HCT116 (cell line): ENCODE data around the gene GDPD5. TPM values are rescaled to one million over a fixed set of nuclear protein-coding genes. Genes with fewer than 3 reads are reported as not detected.
A peak's percentile ranks its signal among the peaks of the same experiment; 100 is the strongest.

ENCODE experiments used
- ATAC-seq: fragments of 200-7000 bp; cut with Tn5 transposase; 2 replicates; pipeline ENCODE4 v1.9.1; 2020; ENCODE audit warnings: mild to moderate bottlenecking, moderate library complexity
- BruUV-seq: library from RNA; stranded (reverse); fragments of 400-500 nt; replicated peaks from 2 replicates; lab custom pipeline; 2021; lab: Mats Ljungman, UMichigan
- CTCF ChIA-PET: fragments of 300-600 bp; sonication (Branson Sonifier 250); formaldehyde crosslinking; loops from one replicate; lab custom pipeline; 2021; ENCODE audit warnings: antibody characterized with exemption; lab: Charles Lee
- POLR2A ChIA-PET: fragments of 300-600, 350-600 bp; sonication (Branson Sonifier 250); formaldehyde crosslinking; loops from one replicate; lab custom pipeline; 2021; ENCODE audit warnings: antibody characterized with exemption; lab: Charles Lee
- RAD21 ChIA-PET, 2 experiments: fragments of 300-600 bp; sonication (Branson Sonifier 250); formaldehyde crosslinking; loops; one replicate each; lab custom pipeline; 2023; ENCODE audit warnings: low total read pairs in 2 of 2; ENCODE audit not compliant: uncharacterized antibody in 2 of 2, unreplicated experiment in 2 of 2, low non-redundant PET in 1 of 2; lab: Charles Lee
- DNase-seq: peaks from one replicate; pipeline ENCODE4 v3.0.0-alpha.2; 2010; ENCODE audit warnings: low read depth, low spot score
- H2AFZ ChIP-seq: fragments of 200-600 bp; shearing (Covaris generic), sonication (generic); 2 replicates; pipeline ENCODE4 v1.6.1; 2017; ENCODE audit warnings: low read depth, mixed run types, mixed read lengths, antibody characterized with exemption, low read length; ENCODE audit not compliant: poor library complexity, severe bottlenecking
- H3K27ac ChIP-seq: 2 replicates; pipeline ENCODE4 v1.5.1; 2012; ENCODE audit warnings: low read depth, low read length
- H3K27me3 ChIP-seq: fragments of 200-600 bp; sonication (generic); 2 replicates; pipeline ENCODE4 v1.6.1; 2016; ENCODE audit warnings: mixed run types, low read length, mixed read lengths; ENCODE audit not compliant: insufficient read depth
- H3K36me3 ChIP-seq, 2 experiments: fragments of 200-500 bp in 1 of 2; fragments of 200-600 bp in 1 of 2; sonication (Bioruptor generic) in 1 of 2; sonication (generic) in 1 of 2; 2 replicates each; pipeline versions ENCODE4 v1.5.1 to v1.6.1; 2014 to 2016; ENCODE audit warnings: low read length in 2 of 2, inconsistent platforms in 1 of 2, mixed read lengths in 1 of 2, mixed run types in 1 of 2; ENCODE audit not compliant: insufficient read depth in 2 of 2, control insufficient read depth in 1 of 2
- H3K4me1 ChIP-seq, 2 experiments: fragments of 200-600 bp in 1 of 2; sonication (generic) in 1 of 2; 2 replicates each; pipeline versions ENCODE4 v1.5.1 to v1.6.1; 2012 to 2017; ENCODE audit warnings: low read length in 2 of 2, inconsistent platforms in 1 of 2, mild to moderate bottlenecking in 1 of 2, mixed read lengths in 1 of 2, mixed run types in 1 of 2, moderate library complexity in 1 of 2; ENCODE audit not compliant: insufficient read depth in 2 of 2, control insufficient read depth in 1 of 2
- H3K4me2 ChIP-seq: fragments of 200-600 bp; sonication (generic); 2 replicates; pipeline ENCODE4 v1.6.1; 2017; ENCODE audit warnings: mixed run types, low read length, mixed read lengths
- H3K4me3 ChIP-seq, 2 experiments: fragments of 200-600 bp in 1 of 2; sonication (generic) in 1 of 2; replicated peaks in 1 of 2; 2 replicates each; pipeline ENCODE4 v1.5.1; 2011 to 2016; ENCODE audit warnings: low read length in 2 of 2, control low read depth in 1 of 2, low read depth in 1 of 2, mild to moderate bottlenecking in 1 of 2, mixed read lengths in 1 of 2, mixed run types in 1 of 2
- H3K79me2 ChIP-seq: fragments of 200-600 bp; sonication (generic); 2 replicates; pipeline ENCODE4 v1.6.1; 2017; ENCODE audit warnings: mild to moderate bottlenecking, mixed run types, low read length, moderate library complexity, mixed read lengths; ENCODE audit not compliant: insufficient read depth
- H3K9ac ChIP-seq: fragments of 200-600 bp; sonication (generic); 2 replicates; pipeline ENCODE4 v1.6.1; 2016; ENCODE audit warnings: low read length, mixed read lengths
- H3K9me2 ChIP-seq: fragments of 200-600 bp; sonication (generic), shearing (Covaris generic); 2 replicates; pipeline ENCODE4 v1.6.1; 2017; ENCODE audit warnings: mixed run types, mild to moderate bottlenecking, moderate library complexity; ENCODE audit not compliant: insufficient read depth
- H3K9me3 ChIP-seq, 2 experiments: fragments of 200-500 bp in 1 of 2; fragments of 200-600 bp in 1 of 2; sonication (Bioruptor generic) in 1 of 2; sonication (generic) in 1 of 2; 2 replicates each; pipeline ENCODE4 v1.6.1; 2014 to 2017; ENCODE audit warnings: low read length in 2 of 2, mixed read lengths in 2 of 2, inconsistent platforms in 1 of 2, low read depth in 1 of 2, mild to moderate bottlenecking in 1 of 2, mixed run types in 1 of 2, moderate library complexity in 1 of 2; ENCODE audit not compliant: control insufficient read depth in 1 of 2, insufficient read depth in 1 of 2
- H4K20me1 ChIP-seq: fragments of 200-600 bp; sonication (generic), shearing (Covaris generic); 2 replicates; pipeline ENCODE4 v1.6.1; 2017; ENCODE audit warnings: mixed run types, mild to moderate bottlenecking, moderate library complexity; ENCODE audit not compliant: insufficient read depth
- ATF3 ChIP-seq: IDR thresholded peaks from 2 replicates; pipeline ENCODE4 v1.6.1; 2012
- CBX3 ChIP-seq: IDR thresholded peaks from 2 replicates; pipeline ENCODE4 v1.6.1; 2012; ENCODE audit warnings: low read depth
- CEBPB ChIP-seq: IDR thresholded peaks from 2 replicates; pipeline ENCODE4 v1.6.1; 2012; ENCODE audit warnings: low read depth
- EGR1 ChIP-seq: IDR thresholded peaks from 2 replicates; pipeline ENCODE4 v1.6.1; 2012; ENCODE audit warnings: low read depth
- ELF1 ChIP-seq: IDR thresholded peaks from 2 replicates; pipeline ENCODE4 v1.6.1; 2012; ENCODE audit warnings: low read depth, borderline replicate concordance
- EZH2 ChIP-seq: fragments of 200-600 bp; sonication (generic); IDR thresholded peaks from 2 replicates; pipeline ENCODE4 v1.6.1; 2017; ENCODE audit warnings: antibody characterized with exemption, mixed run types
- EZH2phosphoT487 ChIP-seq: fragments of 200-600 bp; IDR thresholded peaks from 2 replicates; pipeline ENCODE4 v1.6.1; 2018; ENCODE audit warnings: antibody characterized with exemption, borderline replicate concordance
- FOSL1 ChIP-seq: IDR thresholded peaks from 2 replicates; pipeline ENCODE4 v1.6.1; 2012; ENCODE audit warnings: low read depth
- JUND ChIP-seq: IDR thresholded peaks from 2 replicates; pipeline ENCODE4 v1.6.1; 2012
- POLR2A ChIP-seq: IDR thresholded peaks from 2 replicates; pipeline ENCODE4 v1.7.0; 2011; ENCODE audit warnings: borderline replicate concordance; ENCODE audit not compliant: insufficient read depth, insufficient read length; ENCODE audit errors: extremely low read depth
- POLR2AphosphoS5 ChIP-seq: IDR thresholded peaks from 2 replicates; pipeline ENCODE4 v1.6.1; 2011; ENCODE audit warnings: mild to moderate bottlenecking, low read depth, low read length, moderate library complexity
- RAD21 ChIP-seq: IDR thresholded peaks from 2 replicates; pipeline ENCODE4 v1.6.1; 2012; ENCODE audit warnings: low read depth, mild to moderate bottlenecking
- REST ChIP-seq: IDR thresholded peaks from 2 replicates; pipeline ENCODE4 v1.6.1; 2012; ENCODE audit warnings: low read depth
- SP1 ChIP-seq: IDR thresholded peaks from 2 replicates; pipeline ENCODE4 v1.6.1; 2012; ENCODE audit warnings: low read depth
- SRF ChIP-seq: IDR thresholded peaks from 2 replicates; pipeline ENCODE4 v1.6.1; 2012; ENCODE audit warnings: low read depth
- TCF7L2 ChIP-seq: IDR thresholded peaks from 2 replicates; pipeline ENCODE4 v1.7.0; 2011; ENCODE audit warnings: borderline replicate concordance, inconsistent platforms; ENCODE audit not compliant: insufficient read depth, insufficient read length; ENCODE audit errors: extremely low read depth
- YY1 ChIP-seq: IDR thresholded peaks from 2 replicates; pipeline ENCODE4 v1.6.1; 2011; ENCODE audit warnings: low read length, low read depth, moderate library complexity, mild to moderate bottlenecking; ENCODE audit not compliant: insufficient replicate concordance; ENCODE audit errors: extremely low read depth
- ZBTB33 ChIP-seq: IDR thresholded peaks from 2 replicates; pipeline ENCODE4 v1.6.1; 2011; ENCODE audit warnings: mild to moderate bottlenecking, low read length, moderate library complexity; ENCODE audit not compliant: insufficient replicate concordance; ENCODE audit errors: extremely low read depth
- ZFX ChIP-seq: fragments of 450-650 bp; IDR thresholded peaks from 2 replicates; pipeline ENCODE4 v1.6.1; 2017
- ZNF274 ChIP-seq: fragments of 200-500 bp; sonication (Bioruptor generic); IDR thresholded peaks from 2 replicates; pipeline ENCODE4 v1.6.1; 2014; ENCODE audit warnings: mild to moderate bottlenecking, low read depth, low read length, inconsistent platforms
- intact Hi-C: fragments of 100-400 bp; cut with micrococcal nuclease; formaldehyde crosslinking; loops from 2 replicates; pipeline ENCODE4 v1.10.0; 2022
- total RNA-seq: library from RNA; stranded (reverse); gene quantifications from one replicate; pipeline ENCODE4 v1.2.1, GENCODE V29; 2021; ENCODE audit not compliant: unreplicated experiment

GDPD5 gene
- total RNA-seq, 1 experiment from 2014 or later = 27.5 TPM

GRCh38 chr11:75534259-75535069, 8.7 kb upstream of the GDPD5 start:
- Histone ChIP-seq H3K79me2 (no peaks in the 10 kb centered on the region), H3K9me3 (no peaks in the 10 kb centered on the region), H4K20me1 (no peaks in the 10 kb centered on the region), H3K27ac (peak overlapping the region; percentile 52), H3K36me3 (no peaks in the 10 kb centered on the region), H3K9ac (peak overlapping the region; percentile 55), H3K27me3 (no peaks in the 10 kb centered on the region), H3K4me2 (peak overlapping the region; percentile 86), H3K4me1 (peaks cover 39 to 65% of the 10 kb centered on the region in 2 experiments), H3K4me3 (peak overlapping the region; percentile 8 to 52; a peak in 3 of 4 replicates), H2AFZ (peak overlapping the region; percentile 99), H3K9me2 (no peaks in the 10 kb centered on the region)
- POLR2A ChIA-PET = interaction anchor here (3.4 kb wide), 1 partner anchor 28 kb away, joined by 14 read pairs; the partner anchor contains the start of gene SERPINH1
- intact Hi-C loops = loop anchor here (5.0 kb wide), 1 partner anchor 252 kb away; no protein-coding TSS in a partner anchor
- DNase-seq (peak; percentile 33), ATAC-seq (peak; percentile 4; the same call in 1 of the 2 replicates)
- no TSS peak for BruUV-seq
- RAD21 ChIA-PET = interaction anchor here in 1 of 2 experiments (0.7 kb wide), 1 partner anchor 135 kb away, joined by 3 read pairs; the partner anchor contains the start of gene RPS3
- CTCF ChIA-PET = interaction anchor here (1.2 to 4.5 kb wide), 5 partner anchors 28 to 254 kb away, joined by 3 to 36 read pairs (median 5); no protein-coding TSS in a partner anchor
- TF ChIP-seq YY1 = peak; percentile 33
- TF ChIP-seq SRF = no peak
- 0 out of 2 replicates have a peak, but pooled peaks have one; percentile 42 for TF ChIP-seq SP1
- TF ChIP-seq TCF7L2 = peak; percentile 14
- TF ChIP-seq EGR1 = no peak
- TF ChIP-seq EZH2 = no peak
- no peak for TF ChIP-seq ZBTB33
- no peak for TF ChIP-seq REST
- TF ChIP-seq JUND = no peak
- TF ChIP-seq ELF1 = no peak; the same call in 1 of the 2 replicates
- no peak for TF ChIP-seq POLR2AphosphoS5
- no peak for TF ChIP-seq RAD21
- no peak for TF ChIP-seq ATF3
- TF ChIP-seq CEBPB = no peak
- TF ChIP-seq FOSL1 = no peak
- no peak for TF ChIP-seq ZNF274
- TF ChIP-seq ZFX = no peak
- TF ChIP-seq EZH2phosphoT487 = no peak
- TF ChIP-seq CBX3 = peak; percentile 75; the same call in 1 of the 2 replicates
- TF ChIP-seq POLR2A = no peak
